Astrocyte (in vitro differentiated cells and primary cell): ENCODE results near the gene C2. TPM values are rescaled to one million over a fixed set of nuclear protein-coding genes. Genes with fewer than 3 reads are reported as not detected.

Experiments
- DNase-seq: peaks from one replicate; pipeline ENCODE4 v3.0.0-alpha.2; 2010; ENCODE audit warnings: low read depth
- FAIRE-seq: peaks from 2 replicates; lab custom pipeline; 2011; peaks lifted over from hg19 to GRCh38; lab: Jason Lieb, UNC
- H2AFZ ChIP-seq: 2 replicates; pipeline ENCODE4 v1.6.0; 2012; ENCODE audit warnings: low read depth, low read length, inconsistent platforms
- H3K27ac ChIP-seq: 2 replicates; pipeline ENCODE4 v1.5.1; 2011; ENCODE audit warnings: low read depth, low read length, inconsistent platforms
- H3K27me3 ChIP-seq: 2 replicates; pipeline ENCODE4 v1.6.0; 2011; ENCODE audit warnings: low read length, inconsistent platforms; ENCODE audit not compliant: insufficient read depth
- H3K36me3 ChIP-seq: 2 replicates; pipeline ENCODE4 v1.5.1; 2011; ENCODE audit warnings: low read length, inconsistent platforms; ENCODE audit not compliant: insufficient read depth
- H3K4me1 ChIP-seq: 2 replicates; pipeline ENCODE4 v1.5.1; 2011; ENCODE audit warnings: low read length, inconsistent platforms; ENCODE audit not compliant: insufficient read depth
- H3K4me2 ChIP-seq: 2 replicates; pipeline ENCODE4 v1.6.0; 2012; ENCODE audit warnings: low read length, inconsistent platforms
- H3K4me3 ChIP-seq: 2 replicates; pipeline ENCODE4 v1.5.1; 2011; ENCODE audit warnings: low read depth, mild to moderate bottlenecking, low read length, inconsistent platforms; ENCODE audit not compliant: insufficient read depth
- H3K79me2 ChIP-seq: 2 replicates; pipeline ENCODE4 v1.6.0; 2012; ENCODE audit warnings: mild to moderate bottlenecking, low read length, inconsistent platforms; ENCODE audit not compliant: insufficient read depth
- H3K9ac ChIP-seq: 2 replicates; pipeline ENCODE4 v1.6.0; 2012; ENCODE audit warnings: mild to moderate bottlenecking, low read length, inconsistent platforms
- H3K9me3 ChIP-seq: 2 replicates; pipeline ENCODE4 v1.5.1; 2012; ENCODE audit warnings: low read depth, mild to moderate bottlenecking, low read length, inconsistent platforms; ENCODE audit not compliant: insufficient read depth
- H4K20me1 ChIP-seq: 2 replicates; pipeline ENCODE4 v1.6.0; 2012; ENCODE audit warnings: low read length, inconsistent platforms; ENCODE audit not compliant: insufficient read depth
- H3K27ac Mint-ChIP-seq: one replicate; pipeline ENCODE4 v1.8.0; 2021; ENCODE audit warnings: mild to moderate bottlenecking, mixed read lengths; ENCODE audit not compliant: unreplicated experiment
- H3K27me3 Mint-ChIP-seq: one replicate; pipeline ENCODE4 v1.8.0; 2021; ENCODE audit warnings: low read depth, mixed read lengths; ENCODE audit not compliant: unreplicated experiment
- H3K36me3 Mint-ChIP-seq: one replicate; pipeline ENCODE4 v1.8.0; 2021; ENCODE audit warnings: low read depth, mixed read lengths; ENCODE audit not compliant: unreplicated experiment
- H3K4me1 Mint-ChIP-seq: one replicate; pipeline ENCODE4 v1.8.0; 2021; ENCODE audit warnings: low read depth, mixed read lengths; ENCODE audit not compliant: unreplicated experiment
- H3K4me3 Mint-ChIP-seq: one replicate; pipeline ENCODE4 v1.8.0; 2021; ENCODE audit warnings: mild to moderate bottlenecking, moderate library complexity, mixed read lengths; ENCODE audit not compliant: unreplicated experiment
- H3K9me3 Mint-ChIP-seq: one replicate; pipeline ENCODE4 v1.8.0; 2021; ENCODE audit warnings: mild to moderate bottlenecking, mixed read lengths; ENCODE audit not compliant: unreplicated experiment
- CTCF ChIP-seq: IDR thresholded peaks from 2 replicates; pipeline ENCODE4 v1.5.1; 2011; ENCODE audit warnings: low read depth, mild to moderate bottlenecking, inconsistent platforms, low read length, moderate library complexity; ENCODE audit not compliant: insufficient read depth
- EZH2 ChIP-seq: IDR thresholded peaks from 2 replicates; pipeline ENCODE4 v1.6.1; 2012; ENCODE audit warnings: mild to moderate bottlenecking, low read length, inconsistent platforms; ENCODE audit not compliant: insufficient read depth
- total RNA-seq: library from RNA; stranded (reverse); gene quantifications from 2 replicates; pipeline ENCODE4 v1.2.1, GENCODE V29; 2021

C2 gene
- total RNA-seq, 1 donor from 2014 or later: 0.20 TPM

- TF ChIP-seq CTCF: no peak
- no peak for TF ChIP-seq EZH2
- H3K4me1 ChIP-seq: peaks cover 4% of the 10 kb centered on the region
- Mint-ChIP-seq H3K27me3 (peaks cover 1% of the 10 kb centered on the region), H3K27ac (peak overlapping the region; percentile 80), H3K9me3 (no peaks in the 10 kb centered on the region), H3K4me1 (peaks cover 6% of the 10 kb centered on the region), H3K4me3 (no peak overlapping the region), H3K36me3 (peaks cover 30% of the 10 kb centered on the region)
- peaks cover 7% of the 10 kb centered on the region for H4K20me1 ChIP-seq
- H3K36me3 ChIP-seq: peaks cover 25% of the 10 kb centered on the region
- no peak overlapping the region for H3K9ac ChIP-seq
- H3K4me3 ChIP-seq: no peak overlapping the region
- H3K4me2 ChIP-seq: no peak overlapping the region
- no peaks in the 10 kb centered on the region for H3K9me3 ChIP-seq
- H3K27ac ChIP-seq: no peak overlapping the region
- DNase-seq (no peak), FAIRE-seq (no peak)
- no peaks in the 10 kb centered on the region for H3K27me3 ChIP-seq
- H2AFZ ChIP-seq: no peak overlapping the region
- no peaks in the 10 kb centered on the region for H3K79me2 ChIP-seq
Observed at GRCh38 chr6:31881136-31881859, 46.2 kb upstream of the C2 start.

- peaks cover 4% of the 10 kb centered on the region for H3K4me1 ChIP-seq
- peaks cover 30% of the 10 kb centered on the region for H3K36me3 Mint-ChIP-seq
Observed at GRCh38 chr6:31882344-31882743, 45.2 kb upstream of the C2 start.

More at GRCh38 chr6:31882344-31882743, 45.2 kb upstream of the C2 start:
- DNase-seq: no peak
- H3K27ac ChIP-seq: no peak overlapping the region
- H3K36me3 ChIP-seq: peaks cover 30% of the 10 kb centered on the region
- no peaks in the 10 kb centered on the region for H3K79me2 ChIP-seq
- no peak for TF ChIP-seq CTCF
- no peak for TF ChIP-seq EZH2
- H3K9me3 ChIP-seq: no peaks in the 10 kb centered on the region
- no peak overlapping the region for H2AFZ ChIP-seq
- peaks cover 6% of the 10 kb centered on the region for H3K4me1 Mint-ChIP-seq
- H3K4me3 ChIP-seq: no peak overlapping the region
- no peak overlapping the region for H3K9ac ChIP-seq
- peaks cover 7% of the 10 kb centered on the region for H4K20me1 ChIP-seq
- H3K4me3 Mint-ChIP-seq: no peak overlapping the region
- H3K4me2 ChIP-seq: no peak overlapping the region
- H3K27me3 Mint-ChIP-seq: peaks cover 1% of the 10 kb centered on the region
- no peaks in the 10 kb centered on the region for H3K27me3 ChIP-seq
- FAIRE-seq: no peak
- no peak overlapping the region for H3K27ac Mint-ChIP-seq
- H3K9me3 Mint-ChIP-seq: no peaks in the 10 kb centered on the region
